ENCODE measurements around the gene DIRAS1. TPM values are rescaled to one million over a fixed set of nuclear protein-coding genes. Genes with fewer than 3 reads are reported as not detected.

Gene DIRAS1
- total RNA-seq, 1 experiment from 2014 or later, result 25.0 TPM

DNA sequence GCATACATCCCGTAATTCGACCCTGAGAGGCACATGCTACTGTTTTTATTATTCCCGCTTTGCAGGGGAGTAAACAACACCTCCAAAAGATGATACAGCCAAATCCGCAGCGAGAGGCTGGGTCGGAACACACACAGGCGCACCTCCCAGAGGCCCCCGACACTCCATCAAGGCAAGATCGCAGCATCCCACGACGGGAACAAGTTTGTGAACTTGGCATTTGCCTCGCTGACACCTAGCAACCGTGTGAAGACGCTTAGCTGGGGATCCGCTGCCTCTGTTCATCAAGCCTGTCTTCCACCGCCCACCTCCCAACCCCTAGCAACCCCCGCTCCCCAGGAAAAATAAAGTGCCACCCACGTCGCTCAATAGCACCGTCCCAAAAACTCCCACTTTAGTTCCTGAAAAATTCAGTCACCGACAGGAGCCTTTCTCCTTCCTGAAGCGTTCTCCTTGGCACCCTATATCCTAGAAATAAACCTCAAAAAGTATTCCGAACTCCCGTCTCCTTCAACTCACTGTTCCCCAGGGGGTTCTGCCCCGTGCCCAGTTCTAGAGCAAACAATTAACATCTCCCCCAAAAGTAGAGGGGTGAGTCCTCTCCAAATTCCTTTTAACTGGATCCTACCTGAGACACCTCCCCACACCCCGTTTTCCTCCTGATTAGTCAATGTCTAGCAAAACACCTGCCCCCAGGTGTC lies 20.4 kb downstream of the DIRAS1 start:
- CTCF ChIA-PET, result interaction anchor here (0.6 to 2.1 kb wide), 10 partner anchors 24 to 695 kb away, joined by 3 to 13 read pairs (median 4); partner anchors contain the start of gene SGTA

DNA sequence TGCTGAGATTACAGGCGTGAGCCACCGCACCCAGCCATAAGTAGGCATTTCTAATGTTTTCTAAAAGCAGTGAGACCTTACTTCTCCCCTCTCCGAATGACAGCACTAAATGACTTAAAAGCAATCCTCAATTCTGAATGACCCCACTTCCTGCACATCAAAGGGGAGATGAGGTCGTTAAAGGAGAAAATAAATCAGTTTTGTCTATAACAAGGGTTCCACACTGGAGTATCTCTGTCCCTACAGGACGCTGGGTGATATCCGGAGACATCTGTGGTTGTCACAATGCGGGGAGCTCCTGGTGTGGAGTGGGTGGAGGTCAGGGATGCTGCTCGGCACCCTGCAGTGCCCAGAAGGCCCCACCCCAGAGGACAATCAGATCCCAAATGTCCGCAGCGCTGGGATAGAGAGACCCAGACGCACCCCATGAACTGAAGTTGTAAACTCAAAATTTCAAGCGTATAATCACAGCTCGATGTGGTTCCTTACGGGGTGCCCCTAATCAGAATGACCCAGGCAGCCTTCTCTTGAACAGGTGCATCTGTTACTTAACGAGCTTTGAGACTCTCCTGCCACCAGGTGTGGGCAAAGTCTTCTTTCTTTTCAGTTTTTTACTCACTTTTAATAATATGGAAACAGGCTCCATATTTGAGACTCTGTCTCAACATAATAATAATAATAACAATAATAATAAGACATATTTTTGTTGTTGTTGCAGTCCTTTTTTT lies 21.6 kb downstream of the DIRAS1 start:
- DNase-seq (ENCODE audit: low spot score) (no peak), ATAC-seq (no peak)
- Mint-ChIP-seq H3K9me3 (no peaks in the 10 kb centered on the region), H3K4me3 (no peak overlapping the region), H3K36me3 (no peaks in the 10 kb centered on the region), H3K27me3 (ENCODE audit: low read depth) (peaks cover 21% of the 10 kb centered on the region), H3K4me1 (peaks cover 16% of the 10 kb centered on the region), H3K27ac (no peak overlapping the region)
- ChIA-PET CTCF (interaction anchor here (1.1 to 1.8 kb wide), 2 partner anchors 51 to 63 kb away, joined by 4 read pairs; no protein-coding TSS in a partner anchor), POLR2A (interaction anchor here (0.6 kb wide), 1 partner anchor 20 kb away, joined by 3 read pairs; no protein-coding TSS in a partner anchor)
- TF ChIP-seq, protein P1, sequence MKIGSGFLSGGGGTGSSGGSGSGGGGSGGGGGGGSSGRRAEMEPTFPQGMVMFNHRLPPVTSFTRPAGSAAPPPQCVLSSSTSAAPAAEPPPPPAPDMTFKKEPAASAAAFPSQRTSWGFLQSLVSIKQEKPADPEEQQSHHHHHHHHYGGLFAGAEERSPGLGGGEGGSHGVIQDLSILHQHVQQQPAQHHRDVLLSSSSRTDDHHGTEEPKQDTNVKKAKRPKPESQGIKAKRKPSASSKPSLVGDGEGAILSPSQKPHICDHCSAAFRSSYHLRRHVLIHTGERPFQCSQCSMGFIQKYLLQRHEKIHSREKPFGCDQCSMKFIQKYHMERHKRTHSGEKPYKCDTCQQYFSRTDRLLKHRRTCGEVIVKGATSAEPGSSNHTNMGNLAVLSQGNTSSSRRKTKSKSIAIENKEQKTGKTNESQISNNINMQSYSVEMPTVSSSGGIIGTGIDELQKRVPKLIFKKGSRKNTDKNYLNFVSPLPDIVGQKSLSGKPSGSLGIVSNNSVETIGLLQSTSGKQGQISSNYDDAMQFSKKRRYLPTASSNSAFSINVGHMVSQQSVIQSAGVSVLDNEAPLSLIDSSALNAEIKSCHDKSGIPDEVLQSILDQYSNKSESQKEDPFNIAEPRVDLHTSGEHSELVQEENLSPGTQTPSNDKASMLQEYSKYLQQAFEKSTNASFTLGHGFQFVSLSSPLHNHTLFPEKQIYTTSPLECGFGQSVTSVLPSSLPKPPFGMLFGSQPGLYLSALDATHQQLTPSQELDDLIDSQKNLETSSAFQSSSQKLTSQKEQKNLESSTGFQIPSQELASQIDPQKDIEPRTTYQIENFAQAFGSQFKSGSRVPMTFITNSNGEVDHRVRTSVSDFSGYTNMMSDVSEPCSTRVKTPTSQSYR (CRISPR knock-in tag; IDR thresholded peaks at IDR 0.05), result no peak
- TF ChIP-seq, protein P2, sequence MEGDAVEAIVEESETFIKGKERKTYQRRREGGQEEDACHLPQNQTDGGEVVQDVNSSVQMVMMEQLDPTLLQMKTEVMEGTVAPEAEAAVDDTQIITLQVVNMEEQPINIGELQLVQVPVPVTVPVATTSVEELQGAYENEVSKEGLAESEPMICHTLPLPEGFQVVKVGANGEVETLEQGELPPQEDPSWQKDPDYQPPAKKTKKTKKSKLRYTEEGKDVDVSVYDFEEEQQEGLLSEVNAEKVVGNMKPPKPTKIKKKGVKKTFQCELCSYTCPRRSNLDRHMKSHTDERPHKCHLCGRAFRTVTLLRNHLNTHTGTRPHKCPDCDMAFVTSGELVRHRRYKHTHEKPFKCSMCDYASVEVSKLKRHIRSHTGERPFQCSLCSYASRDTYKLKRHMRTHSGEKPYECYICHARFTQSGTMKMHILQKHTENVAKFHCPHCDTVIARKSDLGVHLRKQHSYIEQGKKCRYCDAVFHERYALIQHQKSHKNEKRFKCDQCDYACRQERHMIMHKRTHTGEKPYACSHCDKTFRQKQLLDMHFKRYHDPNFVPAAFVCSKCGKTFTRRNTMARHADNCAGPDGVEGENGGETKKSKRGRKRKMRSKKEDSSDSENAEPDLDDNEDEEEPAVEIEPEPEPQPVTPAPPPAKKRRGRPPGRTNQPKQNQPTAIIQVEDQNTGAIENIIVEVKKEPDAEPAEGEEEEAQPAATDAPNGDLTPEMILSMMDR (IDR thresholded peaks at IDR 0.05), result no peak
- no peak for TF ChIP-seq NFYB (CRISPR knock-in tag; conservative IDR thresholded peaks at IDR 0.05; ENCODE audit: low read depth)
- TF ChIP-seq, protein P3, sequence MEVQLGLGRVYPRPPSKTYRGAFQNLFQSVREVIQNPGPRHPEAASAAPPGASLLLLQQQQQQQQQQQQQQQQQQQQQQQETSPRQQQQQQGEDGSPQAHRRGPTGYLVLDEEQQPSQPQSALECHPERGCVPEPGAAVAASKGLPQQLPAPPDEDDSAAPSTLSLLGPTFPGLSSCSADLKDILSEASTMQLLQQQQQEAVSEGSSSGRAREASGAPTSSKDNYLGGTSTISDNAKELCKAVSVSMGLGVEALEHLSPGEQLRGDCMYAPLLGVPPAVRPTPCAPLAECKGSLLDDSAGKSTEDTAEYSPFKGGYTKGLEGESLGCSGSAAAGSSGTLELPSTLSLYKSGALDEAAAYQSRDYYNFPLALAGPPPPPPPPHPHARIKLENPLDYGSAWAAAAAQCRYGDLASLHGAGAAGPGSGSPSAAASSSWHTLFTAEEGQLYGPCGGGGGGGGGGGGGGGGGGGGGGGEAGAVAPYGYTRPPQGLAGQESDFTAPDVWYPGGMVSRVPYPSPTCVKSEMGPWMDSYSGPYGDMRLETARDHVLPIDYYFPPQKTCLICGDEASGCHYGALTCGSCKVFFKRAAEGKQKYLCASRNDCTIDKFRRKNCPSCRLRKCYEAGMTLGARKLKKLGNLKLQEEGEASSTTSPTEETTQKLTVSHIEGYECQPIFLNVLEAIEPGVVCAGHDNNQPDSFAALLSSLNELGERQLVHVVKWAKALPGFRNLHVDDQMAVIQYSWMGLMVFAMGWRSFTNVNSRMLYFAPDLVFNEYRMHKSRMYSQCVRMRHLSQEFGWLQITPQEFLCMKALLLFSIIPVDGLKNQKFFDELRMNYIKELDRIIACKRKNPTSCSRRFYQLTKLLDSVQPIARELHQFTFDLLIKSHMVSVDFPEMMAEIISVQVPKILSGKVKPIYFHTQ (CRISPR knock-in tag; IDR thresholded peaks at IDR 0.05), result no peak
- TF ChIP-seq, protein P4, sequence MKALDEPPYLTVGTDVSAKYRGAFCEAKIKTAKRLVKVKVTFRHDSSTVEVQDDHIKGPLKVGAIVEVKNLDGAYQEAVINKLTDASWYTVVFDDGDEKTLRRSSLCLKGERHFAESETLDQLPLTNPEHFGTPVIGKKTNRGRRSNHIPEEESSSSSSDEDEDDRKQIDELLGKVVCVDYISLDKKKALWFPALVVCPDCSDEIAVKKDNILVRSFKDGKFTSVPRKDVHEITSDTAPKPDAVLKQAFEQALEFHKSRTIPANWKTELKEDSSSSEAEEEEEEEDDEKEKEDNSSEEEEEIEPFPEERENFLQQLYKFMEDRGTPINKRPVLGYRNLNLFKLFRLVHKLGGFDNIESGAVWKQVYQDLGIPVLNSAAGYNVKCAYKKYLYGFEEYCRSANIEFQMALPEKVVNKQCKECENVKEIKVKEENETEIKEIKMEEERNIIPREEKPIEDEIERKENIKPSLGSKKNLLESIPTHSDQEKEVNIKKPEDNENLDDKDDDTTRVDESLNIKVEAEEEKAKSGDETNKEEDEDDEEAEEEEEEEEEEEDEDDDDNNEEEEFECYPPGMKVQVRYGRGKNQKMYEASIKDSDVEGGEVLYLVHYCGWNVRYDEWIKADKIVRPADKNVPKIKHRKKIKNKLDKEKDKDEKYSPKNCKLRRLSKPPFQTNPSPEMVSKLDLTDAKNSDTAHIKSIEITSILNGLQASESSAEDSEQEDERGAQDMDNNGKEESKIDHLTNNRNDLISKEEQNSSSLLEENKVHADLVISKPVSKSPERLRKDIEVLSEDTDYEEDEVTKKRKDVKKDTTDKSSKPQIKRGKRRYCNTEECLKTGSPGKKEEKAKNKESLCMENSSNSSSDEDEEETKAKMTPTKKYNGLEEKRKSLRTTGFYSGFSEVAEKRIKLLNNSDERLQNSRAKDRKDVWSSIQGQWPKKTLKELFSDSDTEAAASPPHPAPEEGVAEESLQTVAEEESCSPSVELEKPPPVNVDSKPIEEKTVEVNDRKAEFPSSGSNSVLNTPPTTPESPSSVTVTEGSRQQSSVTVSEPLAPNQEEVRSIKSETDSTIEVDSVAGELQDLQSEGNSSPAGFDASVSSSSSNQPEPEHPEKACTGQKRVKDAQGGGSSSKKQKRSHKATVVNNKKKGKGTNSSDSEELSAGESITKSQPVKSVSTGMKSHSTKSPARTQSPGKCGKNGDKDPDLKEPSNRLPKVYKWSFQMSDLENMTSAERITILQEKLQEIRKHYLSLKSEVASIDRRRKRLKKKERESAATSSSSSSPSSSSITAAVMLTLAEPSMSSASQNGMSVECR (CRISPR knock-in tag; IDR thresholded peaks at IDR 0.05; ENCODE audit: borderline replicate concordance), result no peak
- TF ChIP-seq CREB1 (CRISPR knock-in tag; IDR thresholded peaks at IDR 0.05), result no peak
- TF ChIP-seq, protein P5, sequence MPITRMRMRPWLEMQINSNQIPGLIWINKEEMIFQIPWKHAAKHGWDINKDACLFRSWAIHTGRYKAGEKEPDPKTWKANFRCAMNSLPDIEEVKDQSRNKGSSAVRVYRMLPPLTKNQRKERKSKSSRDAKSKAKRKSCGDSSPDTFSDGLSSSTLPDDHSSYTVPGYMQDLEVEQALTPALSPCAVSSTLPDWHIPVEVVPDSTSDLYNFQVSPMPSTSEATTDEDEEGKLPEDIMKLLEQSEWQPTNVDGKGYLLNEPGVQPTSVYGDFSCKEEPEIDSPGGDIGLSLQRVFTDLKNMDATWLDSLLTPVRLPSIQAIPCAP (CRISPR knock-in tag; IDR thresholded peaks at IDR 0.05), result no peak

More for the DNA sequence above, 20.4 kb downstream of the DIRAS1 start:
- H3K36me3 Mint-ChIP-seq, result no peaks in the 10 kb centered on the region
- DNase-seq (ENCODE audit: low spot score), result no peak
- peaks cover 23% of the 10 kb centered on the region for H3K27me3 Mint-ChIP-seq (ENCODE audit: low read depth)
- H3K27ac Mint-ChIP-seq, result no peak overlapping the region
- peak overlapping the region; percentile 79 for H3K4me3 Mint-ChIP-seq
- POLR2A ChIA-PET, result interaction anchor here (1.4 kb wide), 1 partner anchor 19 kb away, joined by 4 read pairs; no protein-coding TSS in a partner anchor
- H3K4me1 Mint-ChIP-seq, result peaks cover 16% of the 10 kb centered on the region
- no peaks in the 10 kb centered on the region for H3K9me3 Mint-ChIP-seq
- no peak for ATAC-seq
- no peak for TF ChIP-seq MXD4 (CRISPR knock-in tag; IDR thresholded peaks at IDR 0.05; ENCODE audit: borderline replicate concordance)
- no peak for TF ChIP-seq FOXJ3 (CRISPR knock-in tag; IDR thresholded peaks at IDR 0.05; ENCODE audit: borderline replicate concordance)
- TF ChIP-seq, protein P6, sequence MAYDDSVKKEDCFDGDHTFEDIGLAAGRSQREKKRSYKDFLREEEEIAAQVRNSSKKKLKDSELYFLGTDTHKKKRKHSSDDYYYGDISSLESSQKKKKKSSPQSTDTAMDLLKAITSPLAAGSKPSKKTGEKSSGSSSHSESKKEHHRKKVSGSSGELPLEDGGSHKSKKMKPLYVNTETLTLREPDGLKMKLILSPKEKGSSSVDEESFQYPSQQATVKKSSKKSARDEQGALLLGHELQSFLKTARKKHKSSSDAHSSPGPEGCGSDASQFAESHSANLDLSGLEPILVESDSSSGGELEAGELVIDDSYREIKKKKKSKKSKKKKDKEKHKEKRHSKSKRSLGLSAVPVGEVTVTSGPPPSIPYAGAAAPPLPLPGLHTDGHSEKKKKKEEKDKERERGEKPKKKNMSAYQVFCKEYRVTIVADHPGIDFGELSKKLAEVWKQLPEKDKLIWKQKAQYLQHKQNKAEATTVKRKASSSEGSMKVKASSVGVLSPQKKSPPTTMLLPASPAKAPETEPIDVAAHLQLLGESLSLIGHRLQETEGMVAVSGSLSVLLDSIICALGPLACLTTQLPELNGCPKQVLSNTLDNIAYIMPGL (CRISPR knock-in tag; IDR thresholded peaks at IDR 0.05), result no peak
- TF ChIP-seq GTF2I (CRISPR knock-in tag; conservative IDR thresholded peaks at IDR 0.05), result no peak
- TF ChIP-seq FOXP1 (CRISPR knock-in tag; IDR thresholded peaks at IDR 0.05; ENCODE audit: borderline replicate concordance), result no peak
- TF ChIP-seq ESRRA (CRISPR knock-in tag; IDR thresholded peaks at IDR 0.05; ENCODE audit: borderline replicate concordance), result no peak
- TF ChIP-seq, protein P7, sequence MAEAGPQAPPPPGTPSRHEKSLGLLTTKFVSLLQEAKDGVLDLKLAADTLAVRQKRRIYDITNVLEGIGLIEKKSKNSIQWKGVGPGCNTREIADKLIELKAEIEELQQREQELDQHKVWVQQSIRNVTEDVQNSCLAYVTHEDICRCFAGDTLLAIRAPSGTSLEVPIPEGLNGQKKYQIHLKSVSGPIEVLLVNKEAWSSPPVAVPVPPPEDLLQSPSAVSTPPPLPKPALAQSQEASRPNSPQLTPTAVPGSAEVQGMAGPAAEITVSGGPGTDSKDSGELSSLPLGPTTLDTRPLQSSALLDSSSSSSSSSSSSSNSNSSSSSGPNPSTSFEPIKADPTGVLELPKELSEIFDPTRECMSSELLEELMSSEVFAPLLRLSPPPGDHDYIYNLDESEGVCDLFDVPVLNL (CRISPR knock-in tag; IDR thresholded peaks at IDR 0.05; ENCODE audit: borderline replicate concordance, low read depth), result no peak

All from WTC11 (cell line).